ENCODE measurements around the gene CPB2. TPM values are rescaled to one million over a fixed set of nuclear protein-coding genes. Genes with fewer than 3 reads are reported as not detected.

Gene CPB2
- total and polyA plus RNA-seq, 5 donors from 2014 or later, result 0.17 TPM; not detected in 4

DNA sequence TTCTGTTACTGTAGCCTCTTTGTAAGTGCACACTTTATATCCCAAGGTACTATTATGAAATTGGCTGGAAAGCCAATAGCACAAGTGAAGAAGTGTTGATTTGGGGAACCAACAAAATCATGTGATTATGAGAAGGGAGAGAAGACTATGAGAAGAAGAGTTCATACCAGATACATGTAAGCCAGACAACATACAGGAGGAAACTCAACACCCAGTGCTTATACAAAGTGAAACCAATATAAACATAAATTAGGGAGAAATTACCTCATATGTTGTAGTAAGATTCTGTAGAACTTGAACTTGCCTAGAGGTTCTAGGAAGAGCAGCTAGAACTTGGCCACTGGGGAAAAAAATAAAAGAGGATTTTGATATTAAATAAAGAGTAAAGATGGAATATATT lies 17.4 kb downstream of the CPB2 start:
- H3K27me3 Mint-ChIP-seq, result peaks cover 30% of the 10 kb centered on the region
- ATAC-seq (ENCODE audit: low read depth in 2 of 2) (no peak), DNase-seq (no peak)
- Histone ChIP-seq H3K36me3 (ENCODE audit: control insufficient read depth, insufficient read depth, low read length) (no peaks in the 10 kb centered on the region), H3K4me1 (ENCODE audit: control insufficient read depth, insufficient read depth, low read length, poor library complexity, severe bottlenecking) (no peaks in the 10 kb centered on the region), H3K9me3 (ENCODE audit: control insufficient read depth in 2 of 2, low read length in 2 of 2) (no peaks in the 10 kb centered on the region), H3K27ac (ENCODE audit: insufficient read depth, low read length, poor library complexity, severe bottlenecking) (no peak overlapping the region), H3K27me3 (ENCODE audit: control insufficient read depth, insufficient read depth, low read length) (peaks cover 4% of the 10 kb centered on the region), H3K4me3 (ENCODE audit: low read depth, low read length) (no peak overlapping the region)
- no peak overlapping the region for H3K27ac Mint-ChIP-seq
- peaks cover 0 to 4% (median 0%) of the 10 kb centered on the region in 4 donors for H3K4me1 Mint-ChIP-seq
- no peak overlapping the region for H3K4me3 Mint-ChIP-seq
- no peaks in the 10 kb centered on the region for H3K36me3 Mint-ChIP-seq
- no peaks in the 10 kb centered on the region for H3K9me3 Mint-ChIP-seq

DNA sequence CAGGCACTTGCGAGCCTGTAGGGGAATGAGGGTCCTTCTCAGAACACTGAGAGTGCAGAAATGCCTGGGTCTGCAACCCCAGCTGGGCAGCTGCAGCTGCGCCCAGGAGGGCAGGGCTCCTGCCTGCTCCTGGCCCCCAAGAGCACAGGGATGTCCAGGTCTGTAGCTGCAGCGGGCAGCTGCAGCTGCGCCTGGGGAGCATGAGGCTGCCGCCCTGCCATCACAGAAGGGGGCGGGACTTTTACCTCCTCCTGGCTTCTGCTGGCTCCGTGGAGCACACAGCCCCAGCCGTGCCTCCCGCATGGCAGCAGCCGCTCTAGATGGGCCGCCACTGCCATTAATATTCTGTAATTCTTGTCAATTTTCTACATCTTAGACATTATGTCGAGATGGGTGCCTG lies 17.8 kb downstream of the CPB2 start:
- Mint-ChIP-seq H3K36me3 (no peaks in the 10 kb centered on the region), H3K27me3 (peaks cover 26% of the 10 kb centered on the region), H3K9me3 (no peaks in the 10 kb centered on the region), H3K27ac (no peak overlapping the region), H3K4me1 (peaks cover 0 to 4% (median under 1%) of the 10 kb centered on the region in 4 donors), H3K4me3 (no peak overlapping the region)
- Histone ChIP-seq H3K9me3 (ENCODE audit: control insufficient read depth in 2 of 2, low read length in 2 of 2) (no peaks in the 10 kb centered on the region), H3K36me3 (ENCODE audit: control insufficient read depth, insufficient read depth, low read length) (no peaks in the 10 kb centered on the region), H3K27ac (ENCODE audit: insufficient read depth, low read length, poor library complexity, severe bottlenecking) (no peak overlapping the region), H3K4me3 (ENCODE audit: low read depth, low read length) (no peak overlapping the region), H3K4me1 (ENCODE audit: control insufficient read depth, insufficient read depth, low read length, poor library complexity, severe bottlenecking) (no peaks in the 10 kb centered on the region), H3K27me3 (ENCODE audit: control insufficient read depth, insufficient read depth, low read length) (peaks cover 4% of the 10 kb centered on the region)
- no peak for ATAC-seq (ENCODE audit: low read depth in 2 of 2)
- DNase-seq, result no peak

DNA sequence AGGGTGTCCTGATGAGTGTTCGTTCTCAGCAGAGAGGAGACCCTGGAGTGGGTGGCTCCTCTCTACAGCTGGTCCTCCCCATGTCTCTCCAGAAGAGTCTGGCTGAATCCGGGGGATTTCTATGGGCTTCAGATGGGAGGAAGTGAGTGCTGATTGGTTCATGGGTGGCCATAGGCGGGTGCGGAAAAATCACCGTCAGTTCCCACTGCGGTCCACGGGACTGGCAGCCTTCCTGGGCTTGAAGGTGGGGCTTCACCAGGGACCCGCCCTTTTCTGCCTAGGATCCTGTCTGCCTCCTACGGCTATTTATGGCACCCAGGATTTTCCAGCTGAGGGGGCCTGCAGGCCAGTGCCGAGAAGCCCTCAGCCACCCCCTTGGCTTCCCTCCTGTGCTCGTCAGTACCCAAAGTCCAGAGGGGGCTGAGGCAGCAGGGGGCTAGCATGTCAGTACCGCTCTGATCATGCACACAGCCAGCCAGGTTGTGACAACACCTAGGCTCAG lies 18.4 kb downstream of the CPB2 start:
- Mint-ChIP-seq H3K4me3 (no peak overlapping the region), H3K4me1 (peaks cover 0 to 4% (median under 1%) of the 10 kb centered on the region in 4 donors), H3K27me3 (peaks cover 23% of the 10 kb centered on the region), H3K36me3 (no peaks in the 10 kb centered on the region), H3K27ac (no peak overlapping the region), H3K9me3 (no peaks in the 10 kb centered on the region)
- ATAC-seq (ENCODE audit: low read depth in 2 of 2) (no peak), DNase-seq (no peak)
- H3K36me3 ChIP-seq (ENCODE audit: control insufficient read depth, insufficient read depth, low read length), result no peaks in the 10 kb centered on the region
- peaks cover 2% of the 10 kb centered on the region for H3K27me3 ChIP-seq (ENCODE audit: control insufficient read depth, insufficient read depth, low read length)
- H3K4me1 ChIP-seq (ENCODE audit: control insufficient read depth, insufficient read depth, low read length, poor library complexity, severe bottlenecking), result no peaks in the 10 kb centered on the region
- H3K27ac ChIP-seq (ENCODE audit: insufficient read depth, low read length, poor library complexity, severe bottlenecking), result no peak overlapping the region
- no peak overlapping the region for H3K4me3 ChIP-seq (ENCODE audit: low read depth, low read length)
- no peaks in the 10 kb centered on the region for H3K9me3 ChIP-seq (ENCODE audit: control insufficient read depth in 2 of 2, low read length in 2 of 2)

DNA sequence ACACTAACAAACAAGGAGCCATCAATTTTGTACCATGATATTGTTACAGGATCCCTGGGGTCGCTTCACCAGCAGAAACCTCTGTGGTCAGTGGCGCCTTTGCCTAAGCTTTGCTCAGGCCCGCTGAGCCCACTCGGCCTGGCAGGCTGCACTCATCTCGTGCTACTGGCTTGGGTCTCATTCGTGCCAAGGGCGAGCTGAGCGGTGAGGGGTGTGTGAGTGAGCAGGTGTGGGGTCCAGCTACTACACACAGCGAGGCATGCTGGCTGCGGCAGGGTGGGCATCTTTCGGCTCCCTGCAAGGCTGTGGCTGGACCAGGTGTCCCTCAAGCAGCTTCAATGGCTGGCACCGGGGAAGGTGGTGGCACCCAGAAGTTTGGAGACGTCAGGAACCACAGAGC lies 19.1 kb downstream of the CPB2 start:
- Mint-ChIP-seq H3K4me1 (peaks cover 0 to 4% (median under 1%) of the 10 kb centered on the region in 4 donors), H3K9me3 (no peaks in the 10 kb centered on the region), H3K4me3 (no peak overlapping the region), H3K27ac (peak overlapping the region in 1 of 3 donors; percentile 70), H3K27me3 (peaks cover 16% of the 10 kb centered on the region), H3K36me3 (no peaks in the 10 kb centered on the region)
- Histone ChIP-seq H3K27me3 (ENCODE audit: control insufficient read depth, insufficient read depth, low read length) (no peaks in the 10 kb centered on the region), H3K4me3 (ENCODE audit: low read depth, low read length) (no peak overlapping the region), H3K36me3 (ENCODE audit: control insufficient read depth, insufficient read depth, low read length) (no peaks in the 10 kb centered on the region), H3K27ac (ENCODE audit: insufficient read depth, low read length, poor library complexity, severe bottlenecking) (no peak overlapping the region), H3K4me1 (ENCODE audit: control insufficient read depth, insufficient read depth, low read length, poor library complexity, severe bottlenecking) (no peaks in the 10 kb centered on the region), H3K9me3 (ENCODE audit: control insufficient read depth in 2 of 2, low read length in 2 of 2) (no peaks in the 10 kb centered on the region)
- ATAC-seq (ENCODE audit: low read depth in 2 of 2) (no peak), DNase-seq (no peak)

DNA sequence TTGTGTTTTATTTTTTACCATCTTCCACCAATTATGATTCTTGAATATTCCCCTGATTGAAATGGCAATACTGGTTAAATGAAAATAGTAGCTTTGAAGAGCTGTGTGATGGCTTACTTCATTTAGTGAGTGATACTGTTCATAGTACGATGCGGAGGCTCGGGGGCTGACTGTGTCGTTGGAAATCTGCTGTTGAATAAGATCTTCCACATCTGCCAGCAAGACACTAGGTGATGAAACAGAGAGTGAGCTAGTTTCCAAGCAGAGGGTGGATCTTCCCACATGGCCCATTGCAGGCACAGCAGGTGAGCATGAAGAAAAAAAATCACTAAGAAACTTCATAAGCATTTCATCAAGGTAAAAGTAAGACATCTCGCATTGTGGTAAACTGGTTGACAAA lies 22.5 kb downstream of the CPB2 start:
- H3K27ac Mint-ChIP-seq, result no peak overlapping the region
- H3K27me3 ChIP-seq (ENCODE audit: control insufficient read depth, insufficient read depth, low read length), result no peaks in the 10 kb centered on the region
- no peaks in the 10 kb centered on the region for H3K9me3 ChIP-seq (ENCODE audit: control insufficient read depth in 2 of 2, low read length in 2 of 2)
- no peaks in the 10 kb centered on the region for H3K4me1 ChIP-seq (ENCODE audit: control insufficient read depth, insufficient read depth, low read length, poor library complexity, severe bottlenecking)
- DNase-seq, result no peak
- peaks cover 12% of the 10 kb centered on the region for H3K27me3 Mint-ChIP-seq
- H3K4me3 ChIP-seq (ENCODE audit: low read depth, low read length), result no peak overlapping the region
- H3K4me1 Mint-ChIP-seq, result peaks cover under 1 to 11% (median 9%) of the 10 kb centered on the region in 4 donors
- no peak for ATAC-seq (ENCODE audit: low read depth in 2 of 2)
- H3K4me3 Mint-ChIP-seq, result no peak overlapping the region
- no peak overlapping the region for H3K27ac ChIP-seq (ENCODE audit: insufficient read depth, low read length, poor library complexity, severe bottlenecking)
- H3K36me3 ChIP-seq (ENCODE audit: control insufficient read depth, insufficient read depth, low read length), result no peaks in the 10 kb centered on the region
- H3K36me3 Mint-ChIP-seq, result no peaks in the 10 kb centered on the region
- peaks cover 0 to 3% (median 0%) of the 10 kb centered on the region in 7 donors for H3K9me3 Mint-ChIP-seq

DNA sequence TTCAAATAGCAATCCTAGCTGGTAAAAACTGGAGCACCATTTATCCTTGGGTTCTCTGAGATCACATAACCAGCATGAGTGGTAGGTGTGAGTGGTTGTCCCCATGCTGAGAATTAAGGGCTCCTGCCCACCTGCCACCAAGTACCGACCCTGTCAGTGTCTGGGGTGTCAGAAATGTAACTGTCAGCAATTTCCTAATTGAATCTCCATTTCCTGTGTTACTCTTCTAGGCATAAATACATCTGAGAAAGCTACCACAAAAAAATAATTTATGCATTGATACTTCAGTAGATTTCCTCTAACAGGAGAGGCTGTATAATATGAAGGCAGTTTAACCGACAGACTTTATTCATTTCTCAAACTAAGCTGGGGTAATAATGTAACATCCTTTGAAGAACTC lies 25.1 kb downstream of the CPB2 start:
- H3K4me3 Mint-ChIP-seq, result no peak overlapping the region

DNA sequence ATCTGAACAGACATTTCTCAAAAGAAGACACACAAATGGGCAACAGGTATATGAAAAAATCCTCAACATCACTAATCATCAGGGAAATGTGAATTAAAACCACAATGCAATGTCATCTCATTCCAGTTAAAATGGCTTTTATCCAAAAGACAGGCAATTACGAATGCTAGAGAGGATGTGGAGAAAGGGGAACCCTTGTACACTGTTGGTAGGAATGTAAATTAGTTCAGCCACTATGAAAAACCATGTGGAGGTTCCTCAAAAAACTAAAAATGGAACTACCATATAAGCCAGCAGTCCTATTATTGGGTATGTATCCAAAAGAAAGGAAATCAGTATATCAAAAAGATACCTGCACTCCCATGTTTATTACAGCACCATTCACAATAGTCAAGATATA lies 27.6 kb downstream of the CPB2 start:
- ATAC-seq (ENCODE audit: low read depth in 2 of 2), result no peak
- no peaks in the 10 kb centered on the region for H3K4me1 ChIP-seq (ENCODE audit: control insufficient read depth, insufficient read depth, low read length, poor library complexity, severe bottlenecking)
- H3K4me3 ChIP-seq (ENCODE audit: low read depth, low read length), result no peak overlapping the region
- Mint-ChIP-seq H3K36me3 (no peaks in the 10 kb centered on the region), H3K27ac (no peak overlapping the region), H3K27me3 (peaks cover 38% of the 10 kb centered on the region), H3K4me1 (peaks cover 0 to 11% (median 9%) of the 10 kb centered on the region in 4 donors), H3K4me3 (no peak overlapping the region), H3K9me3 (peaks cover 0 to 7% (median 0%) of the 10 kb centered on the region in 7 donors)
- H3K27ac ChIP-seq (ENCODE audit: insufficient read depth, low read length, poor library complexity, severe bottlenecking), result no peak overlapping the region
- peaks cover 3% of the 10 kb centered on the region for H3K27me3 ChIP-seq (ENCODE audit: control insufficient read depth, insufficient read depth, low read length)
- no peaks in the 10 kb centered on the region for H3K36me3 ChIP-seq (ENCODE audit: control insufficient read depth, insufficient read depth, low read length)
- H3K9me3 ChIP-seq (ENCODE audit: control insufficient read depth in 2 of 2, low read length in 2 of 2), result no peaks in the 10 kb centered on the region
- no peak for DNase-seq

More for the DNA sequence above, 25.1 kb downstream of the CPB2 start:
- no peaks in the 10 kb centered on the region for H3K36me3 ChIP-seq (ENCODE audit: control insufficient read depth, insufficient read depth, low read length)
- Mint-ChIP-seq H3K4me1 (peaks cover 0 to 11% (median 9%) of the 10 kb centered on the region in 4 donors), H3K9me3 (peaks cover 0 to 5% (median 0%) of the 10 kb centered on the region in 7 donors), H3K27ac (peak overlapping the region in 2 of 3 donors; percentile 63 to 77), H3K27me3 (peaks cover 26% of the 10 kb centered on the region), H3K36me3 (no peaks in the 10 kb centered on the region)
- DNase-seq (peak in 1 of 3 donors; percentile 16), ATAC-seq (ENCODE audit: low read depth in 2 of 2) (no peak)
- no peak overlapping the region for H3K4me3 ChIP-seq (ENCODE audit: low read depth, low read length)
- no peaks in the 10 kb centered on the region for H3K4me1 ChIP-seq (ENCODE audit: control insufficient read depth, insufficient read depth, low read length, poor library complexity, severe bottlenecking)
- H3K27me3 ChIP-seq (ENCODE audit: control insufficient read depth, insufficient read depth, low read length), result peaks cover 2% of the 10 kb centered on the region
- no peak overlapping the region for H3K27ac ChIP-seq (ENCODE audit: insufficient read depth, low read length, poor library complexity, severe bottlenecking)
- no peaks in the 10 kb centered on the region for H3K9me3 ChIP-seq (ENCODE audit: control insufficient read depth in 2 of 2, low read length in 2 of 2)

DNA sequence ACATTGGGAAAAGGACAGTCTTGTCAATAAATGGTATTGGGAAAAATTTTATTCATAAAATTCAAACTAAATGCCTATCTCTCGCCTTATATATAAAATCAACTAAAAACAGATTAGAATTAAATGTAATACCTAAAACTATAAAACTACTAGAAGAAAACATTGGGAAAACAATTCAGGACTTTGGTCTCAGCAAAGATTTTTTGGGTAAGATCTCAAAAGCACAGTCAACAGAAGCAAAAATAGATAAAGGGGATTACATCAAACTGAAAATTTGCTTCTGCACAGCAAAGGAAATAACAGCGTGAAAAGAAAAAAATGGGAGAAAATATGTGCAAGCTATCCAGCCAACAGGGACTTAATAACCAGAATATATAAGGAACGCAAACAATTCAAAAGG lies 28.0 kb downstream of the CPB2 start:
- H3K9me3 Mint-ChIP-seq, result peaks cover 0 to 7% (median 2%) of the 10 kb centered on the region in 7 donors
- H3K4me3 ChIP-seq (ENCODE audit: low read depth, low read length), result no peak overlapping the region
- peaks cover 0 to 11% (median 8%) of the 10 kb centered on the region in 4 donors for H3K4me1 Mint-ChIP-seq
- DNase-seq, result no peak
- no peaks in the 10 kb centered on the region for H3K9me3 ChIP-seq (ENCODE audit: control insufficient read depth in 2 of 2, low read length in 2 of 2)
- no peak overlapping the region for H3K27ac Mint-ChIP-seq
- H3K4me1 ChIP-seq (ENCODE audit: control insufficient read depth, insufficient read depth, low read length, poor library complexity, severe bottlenecking), result no peaks in the 10 kb centered on the region
- no peaks in the 10 kb centered on the region for H3K36me3 Mint-ChIP-seq
- H3K27me3 Mint-ChIP-seq, result peaks cover 38% of the 10 kb centered on the region
- H3K27ac ChIP-seq (ENCODE audit: insufficient read depth, low read length, poor library complexity, severe bottlenecking), result no peak overlapping the region
- no peak for ATAC-seq (ENCODE audit: low read depth in 2 of 2)
- no peak overlapping the region for H3K4me3 Mint-ChIP-seq
- peaks cover 3% of the 10 kb centered on the region for H3K27me3 ChIP-seq (ENCODE audit: control insufficient read depth, insufficient read depth, low read length)
- H3K36me3 ChIP-seq (ENCODE audit: control insufficient read depth, insufficient read depth, low read length), result no peaks in the 10 kb centered on the region

Measured in CD4-positive, CD25-positive, alpha-beta regulatory T cell (primary cell).